Midbrain (tissue), 1 donor: ENCODE data around the gene DSE.
A peak's percentile ranks its signal among the peaks of the same experiment; 100 is the strongest.
"Not testable (repeated sequence)": the region's sequence is repeated elsewhere in the genome, so short reads cannot be mapped to it uniquely, and the experiment has no call there.

ENCODE experiments used
- DNase-seq: peaks from one replicate; lab custom pipeline; 2025; lab: John Stamatoyannopoulos, UW

DSE gene

GRCh38 chr6:116370760-116371119 is at the start of gene DSE:
TSS of gene DSE (plus strand) at chr6:116370947. CDS start at chr6:116399251, 28,304 bp downstream.
- peak; percentile 66 for DNase-seq

- not testable (repeated sequence) for DNase-seq
These were observed 48.8 kb upstream of the DSE start for GRCh38 chr6:116321933-116322332.

- no peak for DNase-seq
These were observed 46.9 kb upstream of the DSE start for GRCh38 chr6:116323863-116324262.

- not testable (repeated sequence) for DNase-seq
These were observed 45.1 kb upstream of the DSE start for GRCh38 chr6:116325634-116326132.

- DNase-seq = no peak
These were observed 44.5 kb upstream of the DSE start for GRCh38 chr6:116326181-116326671.

GRCh38 chr6:116326996-116327395 is 43.8 kb upstream of the DSE start:
- DNase-seq = no peak

GRCh38 chr6:116327803-116328527 is 42.8 kb upstream of the DSE start:
- DNase-seq = no peak

- no peak for DNase-seq
These were observed 42.2 kb upstream of the DSE start for GRCh38 chr6:116328528-116328903.

- DNase-seq = no peak
These were observed 41.6 kb upstream of the DSE start for GRCh38 chr6:116329156-116329555.

GRCh38 chr6:116330511-116330910 is 40.2 kb upstream of the DSE start:
- DNase-seq = no peak

GRCh38 chr6:116332096-116332495 is 38.7 kb upstream of the DSE start:
- DNase-seq = no peak

GRCh38 chr6:116334638-116335409 is 35.9 kb upstream of the DSE start:
- not testable (repeated sequence) for DNase-seq

- no peak for DNase-seq
These were observed 35.0 kb upstream of the DSE start for GRCh38 chr6:116335612-116336215.

GRCh38 chr6:116338943-116339342 is 31.8 kb upstream of the DSE start:
- no peak for DNase-seq

- not testable (repeated sequence) for DNase-seq
These were observed 30.1 kb upstream of the DSE start for GRCh38 chr6:116340625-116341024.

GRCh38 chr6:116349216-116349615 is 21.5 kb upstream of the DSE start:
- DNase-seq = no peak

- DNase-seq = no peak
These were observed 19.6 kb upstream of the DSE start for GRCh38 chr6:116351101-116351500.

GRCh38 chr6:116352515-116353471 is 18.0 kb upstream of the DSE start:
- DNase-seq = no peak

GRCh38 chr6:116354236-116354635 is 16.5 kb upstream of the DSE start:
- no peak for DNase-seq

- no peak for DNase-seq
These were observed 15.0 kb upstream of the DSE start for GRCh38 chr6:116355796-116356195.

GRCh38 chr6:116359131-116359530 is 11.6 kb upstream of the DSE start:
- no peak for DNase-seq
